Thoracic aorta (tissue), 2 donors: Measurements from ENCODE around the gene DDIT4L. TPM values are rescaled to one million over a fixed set of nuclear protein-coding genes. Genes with fewer than 3 reads are reported as not detected.

Source experiments
- ATAC-seq: fragments of 150-250 bp; one replicate; pipeline ENCODE4 v1.8.0; 2017; ENCODE audit warnings: low read depth; ENCODE audit not compliant: insufficient number of reproducible peaks, low FRiP score
- DNase-seq: peaks from one replicate; pipeline ENCODE4 v3.0.0-alpha.2; 2020; ENCODE audit warnings: low spot score
- H3K27ac ChIP-seq, 2 donors: fragments of 200-600 bp; sonication (generic); 1 replicate in 1 of 2; 2 replicates in 1 of 2; pipeline ENCODE4 v1.5.1; 2016; ENCODE audit warnings: mild to moderate bottlenecking in 2 of 2, moderate library complexity in 2 of 2
- H3K27me3 ChIP-seq: fragments of 200-600 bp; sonication (generic); replicated peaks from 2 replicates; pipeline ENCODE4 v1.6.0; 2016; ENCODE audit warnings: mild to moderate bottlenecking; ENCODE audit not compliant: insufficient read depth
- H3K36me3 ChIP-seq: fragments of 200-600 bp; sonication (generic); one replicate; pipeline ENCODE4 v1.5.1; 2016
- H3K4me1 ChIP-seq, 2 donors: fragments of 200-600 bp; sonication (generic); 1 replicate in 1 of 2; 2 replicates in 1 of 2; pipeline versions ENCODE4 v1.5.1 to v1.6.0; 2016; ENCODE audit warnings: low read depth in 2 of 2, mild to moderate bottlenecking in 1 of 2; ENCODE audit not compliant: control insufficient read depth in 1 of 2
- H3K4me3 ChIP-seq: fragments of 200-600 bp; sonication (generic); 2 replicates; pipeline ENCODE4 v1.5.1; 2016; ENCODE audit warnings: mild to moderate bottlenecking
- H3K9me3 ChIP-seq: fragments of 200-600 bp; sonication (generic); 2 replicates; pipeline ENCODE4 v1.5.1; 2016
- total RNA-seq, 2 donors: library from RNA; depleted of rRNA; stranded (reverse); fragments of >200 nt; gene quantifications; one replicate each; pipeline versions ENCODE4 v1.1.0 to v1.2.3, GENCODE V29; 2016
- TF ChIP-seq, protein P1 (sequence below): fragments of 200-600 bp; sonication (generic); IDR thresholded peaks from one replicate; pipeline ENCODE4 v1.5.1; 2019; ENCODE audit warnings: antibody characterized with exemption

DDIT4L gene, protein sequence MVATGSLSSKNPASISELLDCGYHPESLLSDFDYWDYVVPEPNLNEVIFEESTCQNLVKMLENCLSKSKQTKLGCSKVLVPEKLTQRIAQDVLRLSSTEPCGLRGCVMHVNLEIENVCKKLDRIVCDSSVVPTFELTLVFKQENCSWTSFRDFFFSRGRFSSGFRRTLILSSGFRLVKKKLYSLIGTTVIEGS
- 1 to 10 TPM; 1.6 to 1.8 TPM for total RNA-seq

DNA sequence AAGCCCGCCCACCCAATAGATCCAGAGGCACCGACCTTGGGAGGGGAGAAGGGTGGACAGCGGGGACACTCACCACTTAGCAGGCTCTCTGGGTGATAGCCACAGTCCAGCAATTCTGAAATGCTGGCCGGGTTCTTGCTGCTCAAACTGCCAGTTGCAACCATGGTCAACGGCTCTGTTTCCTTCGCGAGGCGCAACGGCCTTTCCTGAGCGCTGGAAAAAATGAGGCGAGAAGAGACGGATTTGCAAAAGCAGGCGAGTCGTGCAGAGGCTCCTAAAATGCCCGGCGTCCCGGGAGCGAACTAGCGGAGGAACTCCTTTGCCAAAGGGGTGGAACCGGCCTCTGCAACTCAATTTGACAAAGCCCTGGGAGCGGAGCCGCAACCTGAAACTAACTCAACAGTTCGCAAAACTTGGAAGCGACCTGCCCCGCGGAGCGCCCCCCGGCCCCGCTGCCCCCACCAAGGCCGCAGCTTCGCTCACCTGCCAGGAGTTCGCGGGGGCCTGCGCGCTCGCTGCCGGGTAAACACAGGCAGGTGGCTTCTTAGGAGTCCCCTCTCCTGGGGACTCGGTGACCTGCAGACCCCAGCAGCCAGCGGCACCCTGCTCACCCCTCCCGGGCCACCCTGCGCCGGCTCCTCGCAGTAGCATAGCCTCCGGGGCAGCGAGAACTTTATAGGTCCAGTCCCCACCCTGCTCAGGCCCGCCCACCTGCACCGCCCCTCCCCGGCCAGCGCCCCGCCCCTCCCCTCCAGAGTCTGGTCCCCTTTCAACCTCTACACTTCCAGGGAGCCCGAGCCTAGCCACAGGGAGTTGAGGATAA lies at the start of gene DDIT4L:
Gene DDIT4L (minus strand): TSS at position 649 of the 823 bp plus-strand sequence. CDS start 485 bp downstream, at position 164.
- TF ChIP-seq, protein P1, sequence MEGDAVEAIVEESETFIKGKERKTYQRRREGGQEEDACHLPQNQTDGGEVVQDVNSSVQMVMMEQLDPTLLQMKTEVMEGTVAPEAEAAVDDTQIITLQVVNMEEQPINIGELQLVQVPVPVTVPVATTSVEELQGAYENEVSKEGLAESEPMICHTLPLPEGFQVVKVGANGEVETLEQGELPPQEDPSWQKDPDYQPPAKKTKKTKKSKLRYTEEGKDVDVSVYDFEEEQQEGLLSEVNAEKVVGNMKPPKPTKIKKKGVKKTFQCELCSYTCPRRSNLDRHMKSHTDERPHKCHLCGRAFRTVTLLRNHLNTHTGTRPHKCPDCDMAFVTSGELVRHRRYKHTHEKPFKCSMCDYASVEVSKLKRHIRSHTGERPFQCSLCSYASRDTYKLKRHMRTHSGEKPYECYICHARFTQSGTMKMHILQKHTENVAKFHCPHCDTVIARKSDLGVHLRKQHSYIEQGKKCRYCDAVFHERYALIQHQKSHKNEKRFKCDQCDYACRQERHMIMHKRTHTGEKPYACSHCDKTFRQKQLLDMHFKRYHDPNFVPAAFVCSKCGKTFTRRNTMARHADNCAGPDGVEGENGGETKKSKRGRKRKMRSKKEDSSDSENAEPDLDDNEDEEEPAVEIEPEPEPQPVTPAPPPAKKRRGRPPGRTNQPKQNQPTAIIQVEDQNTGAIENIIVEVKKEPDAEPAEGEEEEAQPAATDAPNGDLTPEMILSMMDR, result no peak
- Histone ChIP-seq H3K36me3 (no peaks in the 10 kb centered on the region), H3K27ac (no peak within 1 kb of the TSS), H3K4me3 (peak within 1 kb of the TSS; percentile 86), H3K4me1 (peaks cover 0 to 28% of the 10 kb centered on the region in 2 donors), H3K27me3 (no peaks in the 10 kb centered on the region), H3K9me3 (no peaks in the 10 kb centered on the region)
- ATAC-seq (peak; percentile 28), DNase-seq (no peak)

DNA sequence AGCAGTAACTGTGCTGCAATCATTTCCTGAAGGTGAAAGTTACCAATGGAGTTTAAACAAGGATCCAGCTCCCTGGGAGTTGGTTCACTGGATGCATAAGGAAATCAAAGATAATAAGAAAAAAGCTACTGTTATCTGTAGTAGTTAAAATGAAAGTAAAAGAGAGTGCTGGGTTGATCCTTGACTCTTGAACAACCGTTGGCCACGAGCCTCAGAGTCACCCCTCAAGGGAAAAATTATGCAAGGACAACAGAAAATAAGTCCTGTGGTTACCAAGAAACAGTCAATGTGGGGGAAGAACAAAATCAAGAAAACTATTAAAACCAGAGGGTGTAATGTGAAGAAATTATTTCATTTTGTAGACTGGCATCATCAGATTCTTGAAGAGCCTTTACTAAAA lies 49.7 kb upstream of the DDIT4L start:
- TF ChIP-seq, protein P1, result no peak
- no peaks in the 10 kb centered on the region for H3K36me3 ChIP-seq
- ATAC-seq, result no peak

DNA sequence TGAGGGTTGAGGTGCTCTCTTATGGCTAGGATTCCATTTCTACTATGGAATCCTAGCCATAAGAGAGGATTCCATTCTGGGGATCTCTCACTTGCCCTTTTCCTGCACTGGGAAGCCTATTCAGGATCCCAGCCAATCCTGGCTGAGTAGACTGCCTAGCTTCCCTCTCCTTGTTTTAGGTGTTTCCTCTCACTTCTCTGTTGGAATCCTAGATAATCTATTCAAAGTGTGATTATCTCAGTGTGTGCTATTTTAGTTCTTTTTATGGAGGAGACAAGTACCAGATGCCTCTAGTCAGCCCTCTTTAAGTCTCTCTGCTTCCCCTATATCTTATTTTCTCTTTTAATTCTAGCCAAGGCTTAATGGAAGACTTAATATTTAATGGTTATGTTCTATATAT lies 34.5 kb upstream of the DDIT4L start:
- DNase-seq (no peak), ATAC-seq (no peak)
- Histone ChIP-seq H3K9me3 (peaks cover 21% of the 10 kb centered on the region), H3K27me3 (no peaks in the 10 kb centered on the region), H3K27ac (no peak overlapping the region), H3K36me3 (no peaks in the 10 kb centered on the region), H3K4me3 (no peak overlapping the region), H3K4me1 (no peaks in the 10 kb centered on the region)
- TF ChIP-seq, protein P1, result no peak

More for the DNA sequence above, 49.7 kb upstream of the DDIT4L start:
- no peaks in the 10 kb centered on the region for H3K9me3 ChIP-seq
- no peak overlapping the region for H3K27ac ChIP-seq
- H3K4me3 ChIP-seq, result no peak overlapping the region
- H3K4me1 ChIP-seq, result no peaks in the 10 kb centered on the region
- no peaks in the 10 kb centered on the region for H3K27me3 ChIP-seq
- DNase-seq, result no peak

DNA sequence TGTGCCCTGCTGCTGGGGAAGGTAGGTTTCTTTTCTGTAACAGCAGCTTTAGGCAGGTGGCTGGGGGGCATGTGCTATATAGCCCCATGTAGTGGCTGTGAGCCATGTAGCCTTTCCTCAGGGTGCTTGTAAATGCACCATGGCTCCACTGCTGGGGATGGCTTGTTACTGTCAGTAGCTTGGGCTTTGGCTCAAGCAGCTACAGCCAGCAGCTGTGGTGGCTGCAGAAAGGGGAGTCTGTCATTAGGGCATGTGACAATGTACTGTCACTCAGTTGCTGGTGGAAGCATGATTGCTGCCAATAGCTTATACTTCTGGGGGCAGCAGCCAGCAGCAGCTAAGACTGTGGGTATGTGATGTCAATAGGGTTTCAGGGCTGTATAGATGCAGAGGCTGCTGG lies 33.9 kb upstream of the DDIT4L start:
- Histone ChIP-seq H3K27me3 (no peaks in the 10 kb centered on the region), H3K4me3 (no peak overlapping the region), H3K9me3 (peaks cover 21% of the 10 kb centered on the region), H3K4me1 (no peaks in the 10 kb centered on the region), H3K36me3 (no peaks in the 10 kb centered on the region), H3K27ac (no peak overlapping the region)
- DNase-seq (no peak), ATAC-seq (no peak)
- TF ChIP-seq, protein P1, result no peak

DNA sequence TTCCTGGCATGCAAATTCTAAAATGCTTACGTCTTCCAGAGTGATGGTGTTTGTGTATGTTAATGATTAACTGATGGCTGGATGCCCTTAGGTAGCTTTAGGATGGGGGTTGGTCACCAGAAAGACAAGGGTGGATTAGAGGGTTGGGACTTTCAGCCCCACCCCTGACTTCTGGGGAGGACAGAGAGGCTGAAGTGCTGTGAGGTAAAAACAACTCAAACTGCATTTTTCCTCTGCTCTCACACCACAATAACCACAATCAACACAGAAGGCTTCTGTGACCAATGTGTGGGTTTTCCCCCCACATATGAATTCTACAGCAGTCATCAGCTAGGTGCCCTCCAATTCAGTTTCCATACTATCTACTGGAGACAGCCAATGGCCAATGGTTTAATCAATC lies 18.7 kb upstream of the DDIT4L start:
- Histone ChIP-seq H3K36me3 (no peaks in the 10 kb centered on the region), H3K27ac (no peak overlapping the region), H3K4me1 (no peaks in the 10 kb centered on the region), H3K27me3 (no peaks in the 10 kb centered on the region), H3K9me3 (no peaks in the 10 kb centered on the region), H3K4me3 (no peak overlapping the region)
- TF ChIP-seq, protein P1, result no peak
- ATAC-seq (no peak), DNase-seq (no peak)
